G401 (cell line): ENCODE results near the gene OR6B3. TPM values are rescaled to one million over a fixed set of nuclear protein-coding genes. Genes with fewer than 3 reads are reported as not detected.
"Not testable (repeated sequence)": the region's sequence is repeated elsewhere in the genome, so short reads cannot be mapped to it uniquely, and the experiment has no call there.

Experiments
- DNase-seq: peaks from one replicate; pipeline ENCODE4 v3.0.0-alpha.2; 2015; ENCODE audit warnings: low spot score
- in situ Hi-C: cut with HindIII; loops from 2 replicates; pipeline ENCODE4 v1.10.0; 2016; ENCODE audit warnings: low sequenced_read_pairs, mixed read lengths
- total RNA-seq: library from RNA; depleted of rRNA; stranded (reverse); fragments of >200 nt; shearing (Covaris generic); gene quantifications from 2 replicates; pipeline ENCODE4 v1.2.3, GENCODE V29; 2014

OR6B3 gene
- total RNA-seq, 1 experiment from 2014 or later: not detected

DNA sequence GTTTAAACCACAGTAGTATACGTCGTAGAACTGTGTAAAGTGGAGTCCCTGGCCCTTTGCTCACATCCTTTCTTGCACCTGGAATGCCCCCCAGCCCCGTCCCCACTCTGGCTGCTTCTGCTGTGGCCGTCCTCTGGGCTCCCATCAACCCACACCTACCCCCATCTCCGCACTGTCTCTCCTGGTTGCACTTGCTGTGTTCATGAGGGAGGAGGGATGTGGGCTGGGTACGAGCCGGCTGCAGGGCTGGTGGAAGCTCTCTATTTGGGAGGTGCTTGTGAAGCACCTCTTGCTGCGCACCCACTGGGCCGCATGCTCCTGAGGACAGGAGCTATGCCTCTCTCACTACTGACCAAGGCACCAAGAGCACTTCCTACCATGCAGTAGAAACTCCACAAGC lies 5.1 kb downstream of the OR6B3 start:
- in situ Hi-C loops: no loop called here
- DNase-seq: no peak

DNA sequence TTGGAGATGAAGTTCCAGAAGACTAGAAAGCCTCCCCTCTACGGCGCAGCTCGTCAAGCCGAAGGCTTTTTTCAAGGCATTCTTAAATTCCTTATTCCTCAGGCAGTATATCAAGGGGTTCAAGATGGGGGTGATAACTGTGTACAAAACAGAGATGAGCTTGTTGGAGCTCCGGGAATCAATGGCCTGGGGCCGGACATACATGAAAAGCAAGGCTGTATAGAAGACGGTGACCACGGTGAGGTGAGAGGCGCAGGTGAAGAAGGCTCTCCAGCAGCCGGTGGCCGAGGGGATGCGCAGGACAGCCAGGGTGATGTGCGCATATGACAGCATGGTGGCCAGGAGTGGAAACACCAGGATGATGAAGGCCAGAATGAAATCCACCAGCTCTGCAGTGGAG lies 8.2 kb downstream of the OR6B3 start:
- in situ Hi-C loops: no loop called here
- DNase-seq: no peak

DNA sequence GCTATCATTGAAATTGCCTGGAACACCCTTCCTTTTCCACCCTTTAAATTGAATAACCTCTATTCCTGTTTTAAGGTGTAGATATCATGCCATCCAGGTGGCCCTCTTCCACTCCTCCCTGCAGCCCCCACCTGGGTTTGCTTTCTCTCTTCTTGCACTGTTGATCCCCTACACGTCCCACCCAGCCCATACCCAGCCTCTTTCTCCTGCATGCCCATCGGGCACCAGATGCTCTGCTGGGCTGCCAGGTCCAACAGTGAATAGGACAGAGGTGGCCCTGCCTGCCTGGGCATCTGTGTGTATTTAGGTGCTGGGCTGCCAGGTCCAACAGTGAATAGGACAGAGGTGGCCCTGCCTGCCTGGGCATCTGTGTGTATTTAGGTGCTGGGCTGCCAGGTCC lies 9.2 kb downstream of the OR6B3 start:
- DNase-seq, in situ Hi-C loops: not testable (repeated sequence)

DNA sequence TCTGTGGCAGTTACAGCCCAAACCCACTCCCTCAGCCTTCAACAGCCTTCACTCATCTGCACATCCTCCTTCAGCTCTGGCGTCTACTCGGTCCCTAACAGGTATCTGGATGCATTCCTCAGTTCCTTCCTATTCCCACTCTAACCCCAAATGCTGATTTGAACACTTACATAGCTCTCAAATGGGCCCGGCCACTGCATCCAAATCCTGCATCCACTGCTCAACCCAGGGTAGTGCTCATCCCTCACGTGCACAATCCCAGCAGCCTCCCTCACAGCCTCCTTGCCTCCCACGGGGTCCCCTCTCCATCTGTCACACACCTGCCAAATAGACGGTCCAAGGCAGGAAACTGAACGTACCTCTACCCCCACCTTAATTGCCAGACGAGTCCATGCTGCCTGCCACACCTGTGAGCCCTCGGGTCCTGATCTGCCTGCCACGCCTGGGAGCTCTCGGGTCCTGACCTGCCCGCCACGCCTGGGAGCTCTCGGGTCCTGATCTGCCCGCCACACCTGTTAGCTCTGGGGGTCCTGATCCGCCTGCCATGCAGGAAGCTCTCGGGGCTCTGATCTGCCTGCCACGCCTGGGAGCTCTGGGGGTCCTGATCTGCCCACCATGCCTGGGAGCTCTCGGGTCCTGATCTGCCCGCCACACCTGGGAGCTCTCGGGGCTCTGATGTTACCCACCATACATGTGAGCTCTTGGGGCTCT lies 9.9 kb downstream of the OR6B3 start:
- in situ Hi-C loops: no loop called here

DNA sequence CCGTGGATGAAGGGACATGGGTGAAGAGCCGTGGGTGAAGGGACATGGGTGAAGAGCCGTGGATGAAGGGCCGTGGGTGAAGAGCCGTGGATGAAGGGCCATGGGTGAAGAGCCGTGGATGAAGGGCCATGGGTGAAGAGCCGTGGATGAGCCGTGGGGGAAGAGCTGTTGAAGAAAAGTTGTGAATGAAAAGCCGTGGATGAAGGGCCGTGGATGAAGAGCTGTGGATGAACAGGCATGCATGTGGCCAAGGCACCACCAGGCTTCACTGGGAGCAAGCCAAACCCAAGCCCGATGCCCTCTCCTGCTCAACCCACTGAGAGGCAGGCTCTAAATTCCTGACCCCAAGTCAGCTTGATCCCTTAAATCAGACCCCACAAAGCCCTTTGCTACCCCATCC lies 10.6 kb downstream of the OR6B3 start:
- in situ Hi-C loops: no loop called here
- no peak for DNase-seq

More for the DNA sequence above, 9.9 kb downstream of the OR6B3 start:
- DNase-seq: no peak

DNA sequence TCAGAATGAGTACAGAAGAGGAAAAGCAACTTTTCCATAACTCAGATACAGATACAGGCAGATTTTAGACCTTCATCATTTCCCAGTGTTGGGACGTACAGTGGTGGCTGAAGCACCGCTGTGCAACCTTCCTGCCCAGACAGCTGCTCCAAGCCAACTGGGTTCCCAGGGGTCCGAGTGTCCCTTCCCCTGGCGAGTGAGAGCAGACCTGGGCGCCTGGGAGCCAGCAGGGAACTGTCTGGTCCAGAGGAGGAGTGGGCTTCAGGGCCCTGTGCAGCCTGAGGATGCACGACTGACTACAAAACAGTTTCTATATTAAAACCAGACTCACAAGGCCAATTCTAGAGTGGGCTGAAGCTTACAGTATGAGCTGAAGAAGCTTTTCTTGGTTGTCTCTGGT lies 12.0 kb downstream of the OR6B3 start:
- no peak for DNase-seq
- in situ Hi-C loops: no loop called here

DNA sequence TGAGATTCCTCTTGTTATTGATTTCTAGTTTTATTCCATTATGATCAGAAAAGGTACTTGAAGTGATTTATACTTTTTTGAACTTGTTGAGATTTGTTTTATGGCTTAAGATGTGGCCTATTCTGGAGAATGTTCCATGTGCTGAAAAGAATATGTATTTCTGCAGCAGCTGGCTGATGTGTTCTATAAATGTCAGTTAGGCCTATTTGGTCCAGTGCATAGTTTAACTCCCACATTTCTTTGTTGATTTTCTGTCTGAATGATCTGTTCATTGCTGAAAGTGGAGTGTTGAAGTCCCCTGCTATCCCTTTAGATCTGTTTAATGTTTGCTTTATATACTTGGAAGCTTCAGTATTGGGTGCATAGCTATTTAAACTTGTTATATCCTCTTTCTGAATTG lies 16.0 kb downstream of the OR6B3 start:
- DNase-seq: no peak
- in situ Hi-C loops: no loop called here

DNA sequence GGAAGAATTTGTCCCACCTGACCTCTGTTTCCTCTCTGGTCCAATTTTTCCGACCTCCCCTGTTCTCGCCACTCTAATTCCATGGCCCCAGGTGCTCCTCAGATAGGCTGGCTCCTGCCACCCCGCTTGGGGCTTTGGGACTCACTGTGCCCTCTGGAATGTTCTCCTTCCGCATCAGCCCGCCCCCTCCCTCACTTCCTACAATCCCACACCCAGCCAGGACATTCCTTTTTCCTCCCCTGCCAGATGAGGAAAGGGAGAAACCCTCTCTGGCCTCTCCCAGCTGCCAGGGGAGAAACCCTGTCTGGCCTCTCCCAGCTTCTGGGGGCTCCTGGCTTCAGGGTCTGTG lies 20.0 kb downstream of the OR6B3 start:
- in situ Hi-C loops: no loop called here
- no peak for DNase-seq

DNA sequence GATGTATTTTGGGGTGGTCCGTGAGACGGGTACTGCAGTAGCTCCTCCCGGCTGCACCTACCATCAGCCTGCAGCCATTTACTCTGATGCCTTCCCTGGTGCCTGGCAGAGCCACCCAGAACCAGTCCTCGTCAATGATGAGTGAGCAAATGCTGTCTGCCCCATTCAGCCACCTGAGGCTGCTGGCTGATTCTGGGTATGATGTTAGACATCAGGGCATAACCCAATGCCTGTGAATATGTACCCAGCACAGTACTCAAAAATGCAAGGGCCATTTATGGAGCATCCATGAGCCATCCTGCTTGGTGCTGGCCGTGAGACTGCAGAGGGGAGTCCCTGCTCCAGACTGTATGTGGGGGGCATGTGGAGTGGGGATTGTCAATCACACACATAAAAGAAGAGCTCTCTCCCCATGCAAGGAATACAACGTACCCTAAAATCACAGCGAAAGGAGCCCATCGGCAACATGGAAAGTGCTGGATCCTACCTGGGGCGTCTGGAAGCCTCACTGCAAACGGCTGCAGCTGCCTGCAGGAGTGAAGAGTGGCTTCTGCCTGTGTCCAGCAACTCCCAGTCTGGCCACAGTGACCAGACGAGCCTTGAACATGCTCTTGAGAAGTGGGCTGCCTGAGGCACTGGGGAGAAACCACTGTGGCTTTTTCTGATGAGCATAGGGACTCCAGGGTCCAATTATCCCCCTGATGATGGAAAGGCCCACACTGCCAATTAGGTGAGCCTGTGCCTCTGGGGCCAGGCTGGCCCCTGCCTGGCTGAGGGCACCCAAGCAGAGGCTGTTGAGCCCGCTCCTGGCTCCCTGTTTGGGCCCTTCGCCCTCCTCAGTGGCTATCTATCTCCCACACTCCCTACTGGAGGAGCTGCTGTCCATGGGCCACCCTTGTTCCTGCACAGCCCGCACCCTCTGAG lies 20.7 kb downstream of the OR6B3 start:
- in situ Hi-C loops: no loop called here
- DNase-seq: no peak

DNA sequence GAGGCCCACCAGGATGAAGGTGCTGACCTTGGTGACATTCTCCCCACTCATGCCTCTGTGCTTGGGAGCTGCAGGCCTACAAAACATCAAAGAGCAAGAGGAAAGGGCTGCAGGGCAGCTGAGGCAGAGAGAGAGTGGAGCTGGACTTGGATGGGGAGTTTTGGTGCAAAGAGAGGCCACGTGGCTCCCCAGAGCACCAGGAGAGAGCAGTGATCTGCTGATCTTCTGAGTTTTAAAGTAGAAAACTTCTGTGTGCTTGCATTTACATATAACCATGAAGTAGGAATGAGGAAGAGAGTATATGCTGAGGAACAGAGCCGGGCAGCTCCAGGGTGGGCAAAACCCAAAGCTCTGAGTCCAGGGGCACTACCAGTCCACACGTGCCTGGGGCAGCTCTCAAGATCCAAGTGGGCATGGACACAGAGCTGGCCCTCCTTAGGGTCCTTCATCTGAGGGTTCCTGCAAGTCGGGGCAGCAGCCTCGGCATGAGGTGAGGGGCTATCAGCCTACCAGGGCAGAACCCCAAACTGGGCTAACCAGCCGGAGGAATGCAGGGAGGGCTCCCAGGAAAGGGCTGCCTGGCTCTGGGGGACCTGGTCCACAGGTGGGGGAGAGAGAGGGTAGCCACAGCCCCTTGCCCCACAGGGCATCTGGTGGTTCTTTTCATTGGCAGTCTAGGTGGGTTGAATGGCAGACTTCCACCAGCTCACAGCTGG lies 22.8 kb downstream of the OR6B3 start, which contains the start of gene OR6B2:
TSS of gene OR6B2 (minus strand) at position 51 of the 716 bp plus-strand sequence. CDS start at position 51, 0 bp downstream.
- no peak for DNase-seq

DNA sequence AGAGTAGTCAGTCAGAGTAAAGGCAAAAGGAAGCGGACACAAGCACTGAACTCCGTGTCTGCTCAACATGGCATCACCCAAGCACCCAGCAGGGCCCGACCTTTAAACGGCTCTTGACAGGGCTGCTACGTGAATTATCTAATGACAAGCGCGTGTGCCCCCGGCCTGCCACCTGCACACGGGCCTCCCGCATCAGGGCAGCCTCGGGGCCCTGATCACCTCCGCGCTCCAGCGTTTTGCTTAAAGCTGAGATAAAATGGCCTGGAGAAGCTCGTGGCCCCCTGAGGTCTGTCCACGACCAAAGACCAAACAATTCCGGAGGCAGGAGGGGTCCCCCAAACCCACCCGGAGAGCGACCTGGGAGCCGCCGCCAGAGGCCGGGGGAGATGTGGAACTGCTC lies 28.6 kb downstream of the OR6B3 start:
- DNase-seq: peak; percentile 7
- in situ Hi-C loops: no loop called here

More for the DNA sequence above, 22.8 kb downstream of the OR6B3 start, which contains the start of gene OR6B2:
- in situ Hi-C loops: no loop called here

DNA sequence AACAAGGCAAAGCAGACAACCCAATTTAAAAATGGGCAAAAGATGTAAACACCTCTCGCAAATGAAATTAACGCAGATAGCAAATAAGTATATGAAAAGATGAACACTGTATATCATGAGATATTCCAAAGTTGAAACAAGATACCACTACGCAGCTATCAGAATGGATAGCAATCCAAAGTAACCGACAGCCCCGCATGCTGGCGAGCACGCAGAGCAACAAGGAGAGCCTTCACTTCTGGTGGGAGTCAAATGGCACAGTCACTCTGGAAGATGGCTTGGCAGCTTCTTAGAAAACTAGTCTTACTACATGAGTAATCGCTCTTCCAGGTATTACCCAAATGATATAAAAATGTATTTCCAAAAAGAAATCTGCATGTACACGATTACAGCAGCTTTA lies 29.5 kb downstream of the OR6B3 start:
- DNase-seq: no peak
- in situ Hi-C loops: no loop called here

DNA sequence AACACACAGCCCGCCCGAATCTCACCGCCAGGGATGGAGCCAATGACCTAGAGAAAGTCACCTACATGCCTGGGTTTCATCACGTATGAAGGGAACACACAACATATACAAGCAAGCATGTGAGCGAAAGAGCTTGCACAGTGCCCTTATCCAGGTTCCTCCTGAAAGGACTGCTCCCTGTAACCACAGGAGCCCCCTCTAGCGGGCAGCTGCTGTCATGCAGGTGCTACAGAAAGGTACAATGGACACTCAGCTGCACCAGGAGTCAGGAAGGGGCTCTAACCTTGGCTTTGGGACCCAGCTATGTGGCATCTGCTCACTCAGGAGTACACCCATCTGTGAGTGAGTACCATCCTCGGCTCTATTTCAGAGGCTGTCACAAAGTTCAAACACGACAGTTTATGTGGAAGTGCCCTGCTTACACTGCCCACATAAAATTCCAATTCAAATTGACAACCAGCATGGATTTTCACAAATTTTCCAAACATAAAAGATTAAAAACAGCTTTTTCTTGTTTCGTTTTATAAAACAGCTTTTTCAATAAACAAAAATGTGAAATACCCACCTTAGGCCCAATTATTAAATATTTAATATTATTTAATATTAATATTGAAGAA lies 31.7 kb downstream of the OR6B3 start:
- in situ Hi-C loops: no loop called here
- peak; percentile 77 for DNase-seq

DNA sequence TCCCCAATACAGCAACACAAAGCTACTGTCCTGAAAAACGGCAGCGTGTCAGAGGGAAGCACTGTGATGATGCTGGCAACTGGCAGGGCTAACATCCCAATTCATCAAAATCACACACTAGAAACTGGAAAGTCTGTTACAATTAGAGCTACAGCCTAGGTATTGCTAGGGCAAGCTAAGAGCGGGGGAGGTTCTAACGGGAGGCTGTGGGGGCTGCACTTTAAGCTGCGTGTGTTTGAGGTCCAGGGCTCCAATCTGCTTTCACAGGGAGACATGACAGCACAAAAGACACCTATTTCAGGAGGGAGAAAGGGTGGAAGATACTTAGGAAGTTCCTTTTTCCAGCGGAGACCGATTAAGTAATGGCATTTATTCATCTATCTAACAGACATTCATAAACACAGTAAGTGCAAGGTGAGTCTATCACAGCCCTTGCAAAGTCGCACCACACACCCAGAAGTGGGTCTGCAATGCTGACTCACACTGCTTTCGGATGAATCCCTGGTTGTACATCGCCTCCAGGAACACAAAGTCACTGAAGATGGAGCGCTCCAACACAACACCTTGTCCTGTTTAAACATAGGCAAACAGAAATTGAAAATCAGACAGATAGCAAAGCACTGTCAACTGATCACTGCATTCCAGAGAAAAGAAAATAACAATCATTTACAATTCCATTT lies 35.1 kb downstream of the OR6B3 start:
- in situ Hi-C loops: no loop called here
- no peak for DNase-seq

DNA sequence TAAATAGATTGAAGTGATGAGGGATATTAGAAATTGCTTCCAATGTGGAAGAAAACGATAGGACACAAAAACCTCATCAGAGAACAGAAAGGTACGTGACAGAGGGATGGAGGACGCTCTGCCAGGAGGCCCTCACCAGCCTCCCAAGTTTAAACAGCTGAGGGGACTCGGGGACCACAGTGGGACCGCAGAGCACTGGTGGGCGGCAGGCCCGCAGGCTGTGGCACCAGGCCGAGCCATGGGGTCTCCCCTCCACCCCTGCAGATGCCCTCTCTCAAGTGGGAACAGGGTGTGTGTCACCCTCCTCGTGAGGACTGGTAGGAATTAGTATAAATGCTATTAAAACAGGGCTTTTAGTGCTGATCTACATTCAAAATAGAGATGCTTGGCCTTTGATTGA lies 39.0 kb downstream of the OR6B3 start:
- in situ Hi-C loops: no loop called here
- no peak for DNase-seq

DNA sequence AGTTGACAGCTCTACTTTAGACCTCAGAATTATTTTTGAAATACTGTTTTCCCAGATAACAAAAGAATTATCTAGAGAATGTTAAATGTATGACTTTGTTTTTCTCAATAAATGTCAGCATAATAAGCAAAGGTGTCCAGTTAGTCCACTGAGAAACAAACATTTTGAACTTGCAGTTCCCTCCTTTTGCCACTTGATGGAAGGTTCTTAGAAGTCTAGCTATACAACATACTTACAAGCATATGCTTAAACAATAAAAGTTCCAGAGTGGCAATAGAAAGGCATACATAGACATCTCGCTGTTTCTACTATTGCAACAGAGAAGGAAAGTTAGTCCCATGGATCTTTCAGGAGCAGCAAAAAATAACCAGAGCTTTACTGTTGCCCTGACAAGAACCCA lies 40.0 kb downstream of the OR6B3 start:
- in situ Hi-C loops: no loop called here
- DNase-seq: no peak

DNA sequence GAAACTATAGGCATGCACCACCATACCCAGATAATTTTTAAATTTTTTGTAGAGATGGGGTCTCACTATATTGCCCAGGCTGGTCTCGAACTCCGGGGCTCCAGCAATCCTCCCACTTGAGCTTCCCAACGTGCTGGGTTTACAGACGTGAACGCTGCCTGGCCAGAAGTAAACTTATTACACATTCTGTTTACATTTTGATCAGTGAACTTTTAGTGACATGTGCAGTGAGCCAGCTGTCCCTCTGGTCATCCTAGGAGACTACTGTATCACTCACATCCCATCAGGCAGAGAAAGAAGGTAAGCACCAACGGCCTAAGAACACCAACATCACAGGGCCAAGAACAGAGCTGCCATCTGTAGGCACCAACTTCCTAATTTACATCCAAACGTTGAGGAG lies 50.3 kb downstream of the OR6B3 start:
- in situ Hi-C loops: no loop called here
- DNase-seq: no peak

DNA sequence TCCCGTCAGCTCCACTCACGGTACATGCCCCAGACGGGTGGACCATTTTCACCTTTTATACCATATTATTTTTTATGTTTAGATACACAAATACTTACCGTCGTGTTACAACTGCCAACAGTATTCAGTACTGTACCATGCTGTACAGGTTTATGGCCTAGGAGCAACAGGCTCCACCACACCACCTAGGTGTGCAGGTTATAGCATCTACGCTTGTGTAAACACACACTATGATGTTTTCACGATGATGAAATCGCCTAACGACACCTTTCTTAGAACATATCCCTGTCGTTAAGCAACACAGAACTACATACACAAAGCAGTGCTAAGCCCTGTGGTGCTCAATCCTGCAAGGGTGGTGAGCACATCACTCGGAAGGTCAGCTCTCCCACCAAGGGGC lies 52.6 kb downstream of the OR6B3 start:
- in situ Hi-C loops: no loop called here
- DNase-seq: no peak
